ENCODE data around the gene TICRR.
A peak's percentile ranks its signal among the peaks of the same experiment; 100 is the strongest.

Gene TICRR, protein sequence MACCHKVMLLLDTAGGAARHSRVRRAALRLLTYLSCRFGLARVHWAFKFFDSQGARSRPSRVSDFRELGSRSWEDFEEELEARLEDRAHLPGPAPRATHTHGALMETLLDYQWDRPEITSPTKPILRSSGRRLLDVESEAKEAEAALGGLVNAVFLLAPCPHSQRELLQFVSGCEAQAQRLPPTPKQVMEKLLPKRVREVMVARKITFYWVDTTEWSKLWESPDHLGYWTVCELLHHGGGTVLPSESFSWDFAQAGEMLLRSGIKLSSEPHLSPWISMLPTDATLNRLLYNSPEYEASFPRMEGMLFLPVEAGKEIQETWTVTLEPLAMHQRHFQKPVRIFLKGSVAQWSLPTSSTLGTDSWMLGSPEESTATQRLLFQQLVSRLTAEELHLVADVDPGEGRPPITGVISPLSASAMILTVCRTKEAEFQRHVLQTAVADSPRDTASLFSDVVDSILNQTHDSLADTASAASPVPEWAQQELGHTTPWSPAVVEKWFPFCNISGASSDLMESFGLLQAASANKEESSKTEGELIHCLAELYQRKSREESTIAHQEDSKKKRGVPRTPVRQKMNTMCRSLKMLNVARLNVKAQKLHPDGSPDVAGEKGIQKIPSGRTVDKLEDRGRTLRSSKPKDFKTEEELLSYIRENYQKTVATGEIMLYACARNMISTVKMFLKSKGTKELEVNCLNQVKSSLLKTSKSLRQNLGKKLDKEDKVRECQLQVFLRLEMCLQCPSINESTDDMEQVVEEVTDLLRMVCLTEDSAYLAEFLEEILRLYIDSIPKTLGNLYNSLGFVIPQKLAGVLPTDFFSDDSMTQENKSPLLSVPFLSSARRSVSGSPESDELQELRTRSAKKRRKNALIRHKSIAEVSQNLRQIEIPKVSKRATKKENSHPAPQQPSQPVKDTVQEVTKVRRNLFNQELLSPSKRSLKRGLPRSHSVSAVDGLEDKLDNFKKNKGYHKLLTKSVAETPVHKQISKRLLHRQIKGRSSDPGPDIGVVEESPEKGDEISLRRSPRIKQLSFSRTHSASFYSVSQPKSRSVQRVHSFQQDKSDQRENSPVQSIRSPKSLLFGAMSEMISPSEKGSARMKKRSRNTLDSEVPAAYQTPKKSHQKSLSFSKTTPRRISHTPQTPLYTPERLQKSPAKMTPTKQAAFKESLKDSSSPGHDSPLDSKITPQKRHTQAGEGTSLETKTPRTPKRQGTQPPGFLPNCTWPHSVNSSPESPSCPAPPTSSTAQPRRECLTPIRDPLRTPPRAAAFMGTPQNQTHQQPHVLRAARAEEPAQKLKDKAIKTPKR (N-terminal part only)

DNA sequence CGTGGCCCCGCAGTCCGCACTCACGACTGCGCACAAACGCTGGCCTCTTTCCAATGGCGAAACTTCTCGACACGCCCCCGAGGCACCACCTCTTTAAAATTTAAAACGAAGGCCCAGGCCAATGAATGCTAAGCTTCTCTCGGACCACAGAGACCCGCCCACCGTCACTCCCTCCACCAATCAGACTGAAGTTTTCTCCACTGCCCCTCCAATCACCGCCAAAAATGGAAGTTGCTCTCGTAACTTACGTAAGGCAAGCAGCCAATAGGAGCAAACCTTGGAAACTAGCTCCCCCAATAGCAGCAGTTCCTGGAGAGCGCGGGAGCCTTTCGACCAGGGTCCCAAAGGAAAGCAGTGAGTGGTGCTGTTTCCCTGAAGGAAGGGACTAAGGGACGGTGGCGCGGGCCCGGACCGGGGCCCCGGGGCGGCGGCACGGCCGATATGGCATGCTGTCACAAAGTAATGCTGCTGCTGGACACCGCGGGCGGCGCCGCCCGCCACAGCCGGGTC lies at the start of gene TICRR:
Gene TICRR (plus strand): TSS at position 324 of the 510 bp plus-strand sequence. CDS start 118 bp downstream, at position 442.
- H3K4me3 ChIP-seq (ENCODE audit: low read depth, low read length) = peak within 1 kb of the TSS; percentile 79
- TF ChIP-seq, protein P1, sequence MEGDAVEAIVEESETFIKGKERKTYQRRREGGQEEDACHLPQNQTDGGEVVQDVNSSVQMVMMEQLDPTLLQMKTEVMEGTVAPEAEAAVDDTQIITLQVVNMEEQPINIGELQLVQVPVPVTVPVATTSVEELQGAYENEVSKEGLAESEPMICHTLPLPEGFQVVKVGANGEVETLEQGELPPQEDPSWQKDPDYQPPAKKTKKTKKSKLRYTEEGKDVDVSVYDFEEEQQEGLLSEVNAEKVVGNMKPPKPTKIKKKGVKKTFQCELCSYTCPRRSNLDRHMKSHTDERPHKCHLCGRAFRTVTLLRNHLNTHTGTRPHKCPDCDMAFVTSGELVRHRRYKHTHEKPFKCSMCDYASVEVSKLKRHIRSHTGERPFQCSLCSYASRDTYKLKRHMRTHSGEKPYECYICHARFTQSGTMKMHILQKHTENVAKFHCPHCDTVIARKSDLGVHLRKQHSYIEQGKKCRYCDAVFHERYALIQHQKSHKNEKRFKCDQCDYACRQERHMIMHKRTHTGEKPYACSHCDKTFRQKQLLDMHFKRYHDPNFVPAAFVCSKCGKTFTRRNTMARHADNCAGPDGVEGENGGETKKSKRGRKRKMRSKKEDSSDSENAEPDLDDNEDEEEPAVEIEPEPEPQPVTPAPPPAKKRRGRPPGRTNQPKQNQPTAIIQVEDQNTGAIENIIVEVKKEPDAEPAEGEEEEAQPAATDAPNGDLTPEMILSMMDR (IDR thresholded peaks at IDR 0.05; ENCODE audit: borderline replicate concordance, insufficient read depth, low read depth, low read length) = no peak

DNA sequence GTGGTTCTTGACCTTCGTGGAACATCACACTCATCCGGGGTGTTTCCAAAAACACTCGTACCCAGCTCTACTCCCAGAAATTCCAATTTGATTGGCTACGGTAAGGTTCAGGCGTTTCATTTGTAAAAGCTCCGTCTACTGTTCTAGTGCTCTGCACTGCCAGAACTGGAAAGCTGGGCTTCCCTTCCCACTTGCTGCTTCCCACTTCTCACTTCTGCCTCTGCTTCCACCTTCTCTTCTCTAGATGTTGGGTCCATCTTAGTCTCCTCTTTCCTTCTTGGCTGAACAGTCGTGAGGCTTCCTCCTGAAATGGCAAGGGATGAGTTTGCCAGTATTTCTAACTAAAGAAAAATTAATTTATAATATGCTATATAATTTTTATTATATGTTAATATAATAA lies 49.1 kb upstream of the TICRR start:
- TF ChIP-seq, protein P1 (IDR thresholded peaks at IDR 0.05; ENCODE audit: borderline replicate concordance, insufficient read depth, low read depth, low read length) = no peak
- H3K4me3 ChIP-seq (ENCODE audit: low read depth, low read length) = no peak overlapping the region

DNA sequence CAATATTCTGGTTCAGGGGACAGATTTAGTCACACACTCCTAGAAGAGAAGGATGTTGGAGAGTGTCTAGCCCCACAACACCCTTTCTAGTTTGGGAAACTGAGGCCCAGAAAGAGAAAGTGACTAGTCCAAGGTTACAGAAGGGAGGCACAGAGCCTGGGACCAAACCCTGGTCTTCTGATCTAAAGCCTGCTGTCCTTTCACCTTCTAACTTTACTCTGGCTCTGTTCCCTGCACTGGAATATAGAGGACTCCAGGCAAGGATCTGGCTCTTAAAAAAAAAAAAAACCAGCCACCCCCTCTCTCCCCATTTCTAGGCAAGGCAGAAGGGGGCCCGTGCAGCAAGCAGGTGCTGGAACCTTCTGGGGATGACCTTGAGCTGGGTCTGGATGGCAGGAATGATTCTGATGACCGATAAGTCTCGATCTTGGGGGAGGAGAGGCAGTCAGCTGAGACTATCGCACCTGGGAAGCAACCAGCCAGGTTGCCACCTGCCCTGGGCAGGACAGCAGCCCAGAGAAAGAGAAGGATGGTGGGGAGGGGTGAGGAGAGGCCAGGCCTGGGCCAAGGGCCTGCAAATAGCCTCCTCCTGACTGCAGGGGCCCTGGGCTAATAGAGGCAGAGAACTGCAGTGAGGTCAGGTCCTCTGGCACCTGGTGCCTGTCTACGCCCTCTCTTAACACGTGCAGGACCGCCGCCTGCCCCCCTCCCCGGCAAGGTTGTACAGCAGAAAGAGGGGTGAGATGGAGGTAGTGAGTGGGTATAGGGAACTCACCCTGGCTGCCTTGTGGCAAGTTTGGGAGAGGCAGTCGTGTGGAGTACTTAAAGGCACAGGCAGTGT lies 48.4 kb upstream of the TICRR start:
- TF ChIP-seq, protein P1 (IDR thresholded peaks at IDR 0.05; ENCODE audit: borderline replicate concordance, insufficient read depth, low read depth, low read length) = no peak
- H3K4me3 ChIP-seq (ENCODE audit: low read depth, low read length) = no peak overlapping the region

DNA sequence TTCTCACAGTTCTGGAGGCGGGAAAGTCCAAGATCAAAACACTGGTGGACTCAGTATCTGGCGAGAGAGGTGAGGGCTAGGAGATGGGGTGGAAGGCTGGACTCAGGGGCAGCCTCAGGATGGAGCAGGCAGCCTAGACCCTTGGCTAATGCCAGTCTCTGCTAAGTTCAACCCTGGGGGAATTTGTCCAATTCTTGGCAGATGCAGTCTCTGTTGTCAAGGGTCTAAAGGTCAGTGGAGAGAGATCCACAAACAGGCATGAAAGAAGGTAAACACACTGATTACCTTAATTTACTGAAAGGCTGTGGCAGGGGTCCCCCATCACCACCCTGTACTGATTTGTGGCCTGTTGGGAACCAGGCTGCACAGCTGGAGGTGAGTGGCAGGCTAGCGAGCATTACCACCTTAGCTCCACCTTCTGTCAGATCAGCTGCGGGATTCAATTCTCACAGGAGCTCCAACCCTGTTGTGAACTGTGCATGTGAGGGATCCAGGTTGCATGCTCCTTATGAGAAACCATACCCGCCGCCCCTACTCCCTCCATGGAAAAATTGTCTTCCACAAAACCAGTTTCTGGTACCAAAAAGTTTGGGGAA lies 46.4 kb upstream of the TICRR start:
- H3K4me3 ChIP-seq (ENCODE audit: low read depth, low read length) = no peak overlapping the region
- TF ChIP-seq, protein P1 (IDR thresholded peaks at IDR 0.05; ENCODE audit: borderline replicate concordance, insufficient read depth, low read depth, low read length) = no peak

DNA sequence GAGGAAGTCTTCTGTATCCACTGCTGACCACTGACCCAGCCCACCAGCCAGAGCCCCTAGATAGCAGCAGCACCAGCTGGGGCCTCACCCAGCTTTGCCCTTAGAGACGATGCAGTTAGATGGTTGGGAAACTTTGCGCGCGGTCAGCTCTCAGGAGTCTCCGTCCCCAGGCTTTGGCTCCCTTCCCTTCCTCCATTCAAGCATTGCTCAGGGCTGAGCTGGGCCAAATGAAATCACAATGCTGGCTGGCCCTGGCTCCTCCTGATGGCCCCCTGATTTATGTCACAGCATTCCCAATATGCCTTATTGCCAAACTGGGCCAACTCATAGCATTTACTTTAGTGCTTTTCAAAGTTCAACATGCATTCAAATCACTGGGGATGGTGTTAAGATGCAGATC lies 44.3 kb upstream of the TICRR start:
- TF ChIP-seq, protein P1 (IDR thresholded peaks at IDR 0.05; ENCODE audit: borderline replicate concordance, insufficient read depth, low read depth, low read length) = no peak
- no peak overlapping the region for H3K4me3 ChIP-seq (ENCODE audit: low read depth, low read length)

Data from GM12875 (cell line).